Uterus (tissue), 4 donors: ENCODE results near the gene DPCD. TPM values are rescaled to one million over a fixed set of nuclear protein-coding genes. Genes with fewer than 3 reads are reported as not detected.

Experiments
- DNase-seq, 2 donors: peaks; one replicate each; pipeline ENCODE4 v3.0.0-alpha.2; 2019 to 2020
- H3K27ac ChIP-seq, 2 donors: fragments of 200-600 bp; sonication (generic); 1 replicate in 1 of 2; 2 replicates in 1 of 2; pipeline ENCODE4 v1.5.1; 2016 to 2018
- H3K27me3 ChIP-seq, 2 donors: fragments of 200-600 bp; sonication (generic); one replicate each; pipeline ENCODE4 v1.5.1; 2018 to 2019; ENCODE audit warnings: control low read depth in 1 of 2
- H3K36me3 ChIP-seq, 2 donors: fragments of 200-600 bp; sonication (generic); one replicate each; pipeline ENCODE4 v1.5.1; 2019; ENCODE audit warnings: control low read depth in 1 of 2
- H3K4me1 ChIP-seq, 2 donors: fragments of 200-600 bp; sonication (generic); one replicate each; pipeline ENCODE4 v1.5.1; 2018 to 2019; ENCODE audit warnings: control low read depth in 1 of 2
- H3K4me3 ChIP-seq, 2 donors: fragments of 200-600 bp; sonication (generic); 1 replicate in 1 of 2; 2 replicates in 1 of 2; pipeline ENCODE4 v1.5.1; 2018 to 2019; ENCODE audit warnings: mild to moderate bottlenecking in 1 of 2
- H3K9me3 ChIP-seq, 2 donors: fragments of 200-600 bp; sonication (generic); one replicate each; pipeline ENCODE4 v1.5.1; 2019; ENCODE audit warnings: control low read depth in 1 of 2
- CTCF ChIP-seq, 4 experiments: fragments of 200-600 bp in 2 of 4; fragments of 450-650 bp in 2 of 4; sonication (generic) in 2 of 4; IDR thresholded peaks; one replicate each; pipeline ENCODE4 v1.5.1; 2016 to 2019; ENCODE audit warnings: antibody characterized with exemption in 4 of 4, mild to moderate bottlenecking in 2 of 4, moderate library complexity in 1 of 4
- POLR2A ChIP-seq, 2 donors: fragments of 450-650 bp; IDR thresholded peaks; one replicate each; pipeline ENCODE4 v1.6.1; 2016; ENCODE audit warnings: antibody characterized with exemption in 2 of 2, mild to moderate bottlenecking in 1 of 2, moderate library complexity in 1 of 2
- intact Hi-C: fragments of 100-400 bp; cut with DNase I; formaldehyde crosslinking; loops from one replicate; pipeline ENCODE4 v1.15.1; 2023; ENCODE audit warnings: low total_unique reads
- total RNA-seq, 4 donors: library from RNA; depleted of rRNA in 3 of 4; stranded (reverse); fragments of >200 nt in 3 of 4; gene quantifications; one replicate each; pipeline versions ENCODE4 v1.1.0 to v1.2.4, GENCODE V29; 2014 to 2023
- donor health status: DM: yes; HTN: yes; CAD: no.

Gene DPCD
- total RNA-seq, 4 donors from 2014 or later: 5.1 to 35.6 (median 21.7) TPM

GRCh38 chr10:101572785-101573184 lies 15.3 kb upstream of the DPCD start:
- H3K27ac ChIP-seq: no peak overlapping the region
- peaks cover 9 to 13% of the 10 kb centered on the region in 2 donors for H3K27me3 ChIP-seq
- H3K4me1 ChIP-seq: peaks cover 0 to 15% of the 10 kb centered on the region in 2 donors
- H3K4me3 ChIP-seq: no peak overlapping the region
- intact Hi-C loops: no loop called here
- H3K9me3 ChIP-seq: peaks cover 0 to 8% of the 10 kb centered on the region in 2 donors
- TF ChIP-seq CTCF (IDR thresholded peaks at IDR 0.05) (no peak), POLR2A (IDR thresholded peaks at IDR 0.05) (no peak)
- DNase-seq: no peak
- H3K36me3 ChIP-seq: no peaks in the 10 kb centered on the region

GRCh38 chr10:101573885-101574753 lies 14.0 kb upstream of the DPCD start:
- Histone ChIP-seq H3K4me3 (no peak overlapping the region), H3K4me1 (peaks cover 0 to 15% of the 10 kb centered on the region in 2 donors), H3K27me3 (peaks cover 9% of the 10 kb centered on the region in 2 donors), H3K36me3 (no peaks in the 10 kb centered on the region), H3K9me3 (peaks cover 0 to 8% of the 10 kb centered on the region in 2 donors), H3K27ac (no peak overlapping the region)
- TF ChIP-seq CTCF (IDR thresholded peaks at IDR 0.05) (no peak), POLR2A (IDR thresholded peaks at IDR 0.05) (no peak)
- DNase-seq: no peak
- intact Hi-C loops: no loop called here

GRCh38 chr10:101575091-101575490 lies 13.0 kb upstream of the DPCD start:
- no peak overlapping the region for H3K4me3 ChIP-seq
- no peak for DNase-seq
- intact Hi-C loops: no loop called here

GRCh38 chr10:101575580-101576210 lies 12.4 kb upstream of the DPCD start:
- intact Hi-C loops: no loop called here
- Histone ChIP-seq H3K4me1 (peaks cover 0 to under 1% of the 10 kb centered on the region in 2 donors), H3K27me3 (no peaks in the 10 kb centered on the region), H3K36me3 (no peaks in the 10 kb centered on the region), H3K9me3 (peaks cover 0 to 8% of the 10 kb centered on the region in 2 donors), H3K27ac (no peak overlapping the region), H3K4me3 (no peak overlapping the region)
- DNase-seq: no peak
- TF ChIP-seq POLR2A (IDR thresholded peaks at IDR 0.05) (no peak), CTCF (IDR thresholded peaks at IDR 0.05) (no peak)

More at GRCh38 chr10:101575091-101575490, 13.0 kb upstream of the DPCD start:
- Histone ChIP-seq H3K27me3 (no peaks in the 10 kb centered on the region), H3K36me3 (no peaks in the 10 kb centered on the region), H3K27ac (no peak overlapping the region), H3K9me3 (peaks cover 0 to 8% of the 10 kb centered on the region in 2 donors), H3K4me1 (peaks cover 0 to 6% of the 10 kb centered on the region in 2 donors)
- TF ChIP-seq CTCF (IDR thresholded peaks at IDR 0.05) (no peak), POLR2A (IDR thresholded peaks at IDR 0.05) (no peak)
